MM.1S (cell line): Measurements from ENCODE around the gene FCRL2.

Experiments used
- CTCF ChIP-seq: fragments of 300-600 bp; sonication (generic); IDR thresholded peaks from 2 replicates; pipeline ENCODE4 v1.5.1; 2016; ENCODE audit warnings: antibody characterized with exemption, low read length, mixed read lengths
- EZH2 ChIP-seq: fragments of 300-600 bp; sonication (generic); optimal IDR thresholded peaks from 2 replicates; pipeline ENCODE3; 2017; ENCODE audit warnings: low read depth, mild to moderate bottlenecking, antibody characterized with exemption, low read length, mixed read lengths
- EZH2phosphoT487 ChIP-seq: fragments of 300-600 bp; sonication (generic); IDR thresholded peaks from 2 replicates; pipeline ENCODE4 v1.6.1; 2018; ENCODE audit warnings: antibody characterized with exemption, low read length

GRCh38 chr1:157784801-157785200, 7.9 kb upstream of the FCRL2 start:
- no peak for TF ChIP-seq EZH2phosphoT487
- no peak for TF ChIP-seq CTCF
- no peak for TF ChIP-seq EZH2
